GM21515 (cell line): ENCODE results near the gene ANP32A.
"Not testable (repeated sequence)": the region's sequence is repeated elsewhere in the genome, so short reads cannot be mapped to it uniquely, and the experiment has no call there.

ENCODE experiments used
- ATAC-seq: cut with Tn5 transposase; IDR thresholded peaks from one replicate; pipeline ENCODE4 v1.9.1; 2021; ENCODE audit not compliant: unreplicated experiment

The ANP32A gene

DNA sequence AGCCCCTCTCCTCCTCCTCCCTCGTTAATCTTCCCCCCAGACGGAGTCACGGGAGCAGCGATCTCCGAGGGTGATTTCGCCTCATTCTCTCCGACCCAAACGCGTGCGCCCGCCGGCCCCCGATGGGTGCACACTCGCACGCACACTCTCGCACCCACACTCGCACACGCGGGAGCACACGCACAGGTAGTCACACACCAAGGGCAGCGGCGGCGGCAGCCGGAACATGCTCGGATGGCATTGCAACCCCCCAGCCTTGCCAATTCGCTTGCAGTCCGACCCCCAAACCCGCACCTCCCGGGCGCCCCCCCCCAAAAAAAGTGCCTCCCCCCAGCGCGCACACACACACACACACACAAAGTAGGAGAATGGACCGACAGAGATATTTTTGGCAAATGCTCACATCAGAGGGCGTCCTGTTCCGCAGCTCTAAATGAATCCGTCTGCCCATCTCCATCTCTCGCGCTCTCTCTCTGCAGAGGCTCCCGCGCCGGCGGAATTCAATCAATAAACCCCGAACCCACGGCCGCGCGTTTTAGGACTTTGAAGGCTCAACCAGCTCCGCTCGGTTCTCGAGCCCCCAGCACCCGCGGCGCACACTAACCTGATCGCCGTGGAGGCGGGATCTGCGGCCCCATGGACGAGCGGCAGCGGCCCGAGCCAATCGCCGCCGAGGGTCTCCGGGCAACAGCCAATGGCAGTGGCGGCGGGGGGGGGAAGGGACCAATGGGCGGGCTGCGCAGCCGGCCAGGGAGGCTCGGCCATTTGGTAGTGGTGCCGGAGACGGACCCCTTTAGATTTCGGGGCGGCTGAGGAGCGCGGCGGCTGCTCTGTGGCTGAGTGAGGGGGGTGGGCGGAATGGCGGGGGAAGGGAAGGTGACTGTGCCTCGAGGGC is at the start of gene ANP32A:
ANP32A (minus strand) TSS at position 601 of the 895 bp plus-strand sequence; CDS start at position 457, 144 bp downstream.
- ATAC-seq, result peak; percentile 46

DNA sequence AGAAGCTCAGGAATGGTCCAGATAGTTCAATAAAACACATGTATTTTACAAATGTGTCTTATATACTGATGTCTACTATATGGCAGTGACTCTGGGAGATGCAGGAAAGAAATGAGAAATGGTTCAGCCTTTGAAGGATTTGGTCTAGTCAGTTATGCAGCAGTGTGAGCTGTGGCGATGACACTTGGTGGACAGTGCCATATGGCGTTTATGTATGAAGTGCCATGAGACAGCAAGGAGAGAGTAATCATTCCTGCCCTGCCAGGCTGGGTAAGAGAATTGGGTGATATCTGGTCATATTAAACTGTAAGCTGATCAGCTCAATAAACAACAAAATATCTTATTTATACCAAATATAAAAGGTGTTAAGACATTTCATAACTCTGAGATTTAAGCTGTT is 47.6 kb upstream of the ANP32A start:
- no peak for ATAC-seq

DNA sequence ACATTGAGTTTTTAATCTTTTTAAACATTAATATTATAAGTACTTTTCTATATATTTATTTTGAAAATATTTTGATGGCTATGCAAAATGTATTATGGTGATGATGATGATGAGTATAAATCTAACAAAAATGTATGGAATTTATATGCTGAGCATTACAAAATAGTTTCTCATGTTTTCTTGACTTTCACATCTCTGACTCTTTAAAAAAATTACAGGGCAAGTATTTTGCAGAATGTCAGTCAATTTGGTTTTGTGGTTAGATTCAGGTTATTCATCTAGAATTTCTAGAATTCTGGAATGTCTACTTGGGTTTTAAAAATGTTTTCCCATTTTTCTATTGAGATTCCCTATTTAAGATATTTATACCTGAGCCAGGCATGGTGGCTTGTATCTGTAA is 41.7 kb upstream of the ANP32A start:
- ATAC-seq, result no peak

DNA sequence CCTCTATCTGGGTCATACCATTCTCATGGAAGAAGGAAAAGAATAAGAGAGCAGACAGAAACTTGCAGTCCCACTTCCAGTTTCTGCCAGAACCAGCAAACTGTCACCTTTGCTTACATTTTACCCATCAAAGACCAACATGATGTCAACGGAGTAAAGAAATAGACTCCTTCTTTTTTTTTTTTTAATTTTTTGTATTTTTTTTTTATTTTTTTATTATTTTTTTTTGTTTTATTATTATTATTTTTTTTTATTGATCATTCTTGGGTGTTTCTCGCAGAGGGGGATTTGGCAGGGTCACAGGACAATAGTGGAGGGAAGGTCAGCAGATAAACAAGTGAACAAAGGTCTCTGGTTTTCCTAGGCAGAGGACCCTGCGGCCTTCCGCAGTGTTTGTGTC is 38.0 kb upstream of the ANP32A start:
- not testable (repeated sequence) for ATAC-seq

DNA sequence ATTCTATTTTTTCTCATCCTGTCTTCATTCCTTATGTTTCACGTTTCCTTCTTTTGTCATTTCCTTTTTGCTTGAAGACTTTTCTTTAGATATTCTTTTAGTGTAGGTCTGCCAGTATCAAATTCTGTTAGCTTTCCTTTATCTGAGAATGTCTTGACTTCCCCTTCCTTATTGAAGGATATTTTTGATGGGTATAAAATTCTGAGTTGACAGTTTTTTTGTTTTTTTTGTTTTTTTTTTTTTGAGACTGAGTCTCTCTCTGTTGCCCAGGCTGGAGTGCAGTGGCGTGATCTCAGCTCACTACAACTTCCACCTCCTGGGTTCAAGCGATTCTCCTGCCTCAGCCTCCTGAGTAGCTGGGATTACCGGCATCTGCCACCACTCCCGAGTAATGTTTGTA is 36.7 kb upstream of the ANP32A start:
- not testable (repeated sequence) for ATAC-seq

DNA sequence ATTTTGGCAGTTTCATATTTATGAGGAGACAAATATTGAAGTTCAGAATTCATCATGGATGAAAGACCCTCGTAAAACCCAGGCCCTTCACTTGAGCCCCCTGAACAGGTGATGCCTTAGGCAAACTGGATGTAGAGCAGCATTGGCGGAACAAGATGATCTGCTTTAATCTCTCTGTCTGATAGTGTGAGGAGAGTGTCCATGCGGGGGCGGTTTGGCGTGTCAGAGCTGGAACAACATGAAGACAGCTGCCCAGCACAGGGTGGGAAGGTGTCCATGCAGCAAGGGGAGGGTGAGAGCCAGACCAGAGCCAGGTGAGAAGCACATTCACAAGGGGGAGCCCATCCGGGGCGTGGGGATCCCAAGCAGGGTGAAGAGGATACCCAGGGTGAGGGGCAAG is 31.8 kb upstream of the ANP32A start:
- ATAC-seq, result no peak

DNA sequence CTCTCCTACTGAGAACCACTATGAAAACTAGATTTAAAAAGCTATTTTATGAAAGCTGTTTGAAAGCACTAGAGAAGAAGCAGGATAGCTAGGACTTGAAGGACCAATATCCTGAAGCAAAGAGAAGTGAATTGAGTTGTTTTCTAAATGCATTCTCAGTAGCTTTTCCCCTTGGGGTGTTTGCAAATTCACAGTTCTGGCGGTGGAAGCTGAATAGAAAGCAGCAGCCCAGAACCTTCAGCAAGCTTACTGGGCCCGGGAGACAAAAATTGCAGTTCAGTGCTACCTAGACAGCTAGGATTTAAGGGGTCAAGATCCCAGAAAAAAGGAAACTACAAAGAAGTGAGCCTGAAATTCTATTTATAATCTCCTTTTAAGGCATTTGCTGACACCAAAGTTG is 31.3 kb upstream of the ANP32A start:
- ATAC-seq, result no peak

DNA sequence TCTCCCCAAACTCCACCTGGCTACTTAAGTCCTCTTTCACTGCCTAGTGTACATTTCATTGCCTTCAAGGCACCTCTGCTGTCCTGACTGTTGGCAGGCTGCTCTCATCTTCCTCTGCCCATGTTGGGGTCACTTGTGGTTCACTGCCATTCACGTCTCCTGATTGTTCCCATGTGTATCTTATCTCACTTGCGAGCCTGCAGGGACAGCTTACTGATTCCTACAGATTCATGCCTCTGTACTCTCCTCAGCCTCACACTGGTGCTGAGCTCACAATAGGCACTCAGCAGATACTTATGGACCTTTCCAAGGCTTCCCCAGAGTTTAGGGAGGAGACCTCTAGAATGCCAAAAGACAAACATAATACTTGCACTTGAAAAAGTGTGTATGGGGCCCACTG is 28.8 kb upstream of the ANP32A start:
- ATAC-seq, result no peak

DNA sequence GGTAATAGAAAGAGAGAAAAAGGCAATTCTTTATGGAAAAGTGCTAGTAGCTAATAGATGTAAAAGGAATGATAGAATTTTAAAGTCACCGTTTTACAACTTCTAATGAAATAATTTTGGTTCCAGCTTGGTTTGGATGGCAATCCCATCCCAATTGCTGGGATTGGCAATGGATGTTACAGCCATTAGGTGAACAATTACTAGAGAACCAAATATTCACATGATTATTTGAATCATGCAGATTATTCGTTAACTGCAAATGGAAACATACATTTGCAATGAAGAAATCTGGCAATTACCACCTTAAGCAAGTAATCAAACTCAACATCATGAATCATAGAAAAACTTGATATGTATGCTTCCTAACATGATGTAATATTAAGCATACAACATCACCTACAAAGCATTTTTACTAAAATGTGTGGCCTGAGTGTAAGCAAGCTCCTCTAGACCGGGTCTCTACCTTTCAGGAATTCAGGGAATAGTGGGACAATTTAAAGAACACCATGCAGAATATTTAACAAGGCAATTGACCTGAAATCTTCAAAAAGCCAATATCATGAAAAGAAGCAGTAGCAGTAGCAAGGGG is 26.2 kb upstream of the ANP32A start:
- no peak for ATAC-seq

DNA sequence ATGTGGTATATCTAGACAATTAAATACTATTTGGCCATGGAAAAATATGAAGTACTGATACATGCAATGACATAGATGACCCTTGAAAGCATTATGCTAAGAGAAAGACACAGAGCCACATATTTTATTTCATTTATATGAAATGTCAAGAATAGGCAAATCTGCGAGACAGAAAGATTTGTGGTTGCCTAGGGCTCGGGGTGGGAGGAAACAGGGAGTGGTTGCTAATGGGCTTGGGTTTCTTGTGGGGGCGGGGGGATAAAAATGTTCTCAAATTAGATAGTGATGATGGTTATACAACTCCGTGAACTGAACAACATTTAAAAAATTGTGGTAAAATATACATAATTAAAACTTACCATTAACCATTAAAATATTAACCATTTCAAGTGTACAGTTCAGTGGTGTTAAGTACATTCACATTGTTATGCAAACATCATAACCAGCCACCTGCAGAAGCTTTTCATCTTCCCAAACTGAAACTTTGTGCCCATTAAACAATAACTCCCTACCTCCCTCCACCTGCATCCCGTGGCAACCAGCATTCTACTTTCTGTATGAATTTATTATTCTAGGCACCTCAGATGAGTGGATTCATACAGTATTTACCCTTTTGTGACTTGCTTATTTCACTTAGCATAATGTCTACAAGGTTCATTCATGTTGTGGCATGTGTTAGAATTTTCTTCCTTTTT is 24.3 kb upstream of the ANP32A start:
- no peak for ATAC-seq

DNA sequence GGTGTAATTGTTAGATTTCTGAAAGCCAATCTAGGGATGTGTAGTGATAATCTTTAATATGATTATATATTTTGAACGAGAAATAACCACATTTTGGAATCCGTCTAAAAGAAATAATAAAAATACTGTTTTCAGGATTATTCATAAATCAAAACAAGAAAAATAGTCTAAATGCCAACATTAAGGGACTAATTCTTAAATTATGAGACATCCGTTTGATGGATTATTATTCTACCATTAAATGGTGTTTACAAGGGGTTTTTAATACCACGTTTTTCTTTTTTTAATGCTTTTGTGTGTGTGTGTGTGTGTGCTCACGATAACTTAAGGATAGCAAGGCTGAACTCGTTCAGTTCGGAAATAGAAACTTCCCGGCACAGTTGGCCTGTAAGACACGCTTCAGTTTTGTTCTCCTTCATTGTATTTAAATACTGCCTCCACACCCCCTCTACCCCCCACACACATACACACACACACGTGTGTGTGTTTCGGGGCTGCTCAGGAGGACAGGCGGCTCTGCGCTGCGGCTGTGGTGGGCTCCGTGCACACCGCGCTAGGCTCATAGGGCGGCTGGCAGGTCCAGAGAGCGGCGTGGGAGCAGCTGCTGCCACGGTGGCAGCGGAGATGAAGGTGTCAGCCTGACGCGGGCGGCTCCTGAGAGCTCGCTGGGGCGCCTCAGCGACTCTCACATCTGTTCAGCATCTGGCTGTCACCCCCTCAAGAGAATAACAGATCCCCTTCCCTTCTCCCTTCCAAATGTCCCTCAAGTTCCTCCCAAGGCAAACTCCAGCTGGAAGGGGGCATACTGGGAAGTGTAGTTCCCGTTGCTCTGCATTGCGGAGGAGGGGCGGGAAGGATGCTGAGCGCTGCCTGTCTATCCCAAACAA is 23.0 kb upstream of the ANP32A start:
- no peak for ATAC-seq

DNA sequence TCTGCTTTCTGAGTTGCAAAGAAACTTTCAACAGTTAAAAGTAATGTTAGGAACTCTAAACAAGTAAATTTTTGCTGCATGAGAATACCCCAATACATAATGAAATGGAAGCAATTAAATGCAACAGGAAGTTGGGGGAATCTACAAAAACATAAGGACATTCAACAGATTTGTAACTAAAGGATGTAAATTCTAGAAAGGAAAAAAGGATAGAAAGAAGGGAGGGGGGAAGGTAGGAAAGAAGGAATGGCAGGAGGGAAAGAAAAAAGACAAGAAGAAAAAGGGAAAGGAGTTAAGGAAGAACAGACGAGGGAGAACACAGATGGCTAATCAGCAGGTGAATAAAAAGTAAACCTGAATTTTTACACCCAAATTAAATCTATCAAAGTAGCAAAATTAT is 22.3 kb upstream of the ANP32A start:
- no peak for ATAC-seq

DNA sequence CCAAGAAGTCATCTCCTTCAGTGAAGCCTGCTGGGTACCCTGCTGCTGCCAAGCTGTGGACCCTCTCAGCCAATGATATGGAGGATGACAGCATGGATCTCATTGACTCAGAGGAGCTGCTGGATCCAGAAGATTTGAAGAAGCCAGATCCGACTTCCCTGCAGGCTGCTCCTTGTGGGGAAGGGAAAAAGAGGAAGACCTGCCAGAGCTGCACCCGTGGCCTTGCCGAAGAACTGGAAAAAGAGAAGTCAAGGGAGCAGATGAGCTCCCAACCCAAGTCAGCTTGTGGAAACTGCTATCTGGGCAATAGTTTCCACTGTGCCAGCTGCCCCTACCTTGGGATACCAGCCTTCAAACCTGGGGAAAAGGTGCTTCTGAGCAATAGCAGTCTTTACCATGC is 13.7 kb upstream of the ANP32A start:
- ATAC-seq, result no peak

DNA sequence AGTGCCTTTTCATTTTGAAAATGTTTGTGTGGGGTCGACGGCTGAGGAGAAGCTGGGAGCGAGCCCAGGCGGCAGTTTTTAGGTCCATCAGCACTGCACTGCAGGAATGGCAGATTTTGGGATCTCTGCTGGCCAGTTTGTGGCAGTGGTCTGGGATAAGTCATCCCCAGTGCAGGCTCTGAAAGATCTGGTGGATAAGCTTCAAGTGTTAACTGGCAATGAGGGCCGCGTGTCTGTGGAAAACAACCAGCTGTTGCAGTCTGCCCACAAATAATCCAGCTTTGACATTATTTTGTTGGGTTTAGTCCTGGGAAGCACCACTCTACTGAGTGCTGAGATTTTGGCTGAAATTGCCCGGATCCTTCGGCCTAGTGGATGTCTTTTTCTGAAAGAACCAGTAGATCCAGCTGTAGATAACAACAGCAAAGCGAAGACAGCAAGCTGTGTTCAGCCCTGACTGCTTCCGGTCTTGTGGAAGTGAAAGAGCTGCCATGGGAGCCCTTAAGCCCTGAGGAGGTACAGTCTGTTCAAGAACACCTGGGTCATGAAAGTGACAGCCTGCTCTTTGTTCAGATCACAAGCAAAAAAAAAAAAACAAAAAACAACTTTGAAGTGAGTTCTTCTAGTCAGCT is 13.1 kb upstream of the ANP32A start:
- ATAC-seq, result no peak

DNA sequence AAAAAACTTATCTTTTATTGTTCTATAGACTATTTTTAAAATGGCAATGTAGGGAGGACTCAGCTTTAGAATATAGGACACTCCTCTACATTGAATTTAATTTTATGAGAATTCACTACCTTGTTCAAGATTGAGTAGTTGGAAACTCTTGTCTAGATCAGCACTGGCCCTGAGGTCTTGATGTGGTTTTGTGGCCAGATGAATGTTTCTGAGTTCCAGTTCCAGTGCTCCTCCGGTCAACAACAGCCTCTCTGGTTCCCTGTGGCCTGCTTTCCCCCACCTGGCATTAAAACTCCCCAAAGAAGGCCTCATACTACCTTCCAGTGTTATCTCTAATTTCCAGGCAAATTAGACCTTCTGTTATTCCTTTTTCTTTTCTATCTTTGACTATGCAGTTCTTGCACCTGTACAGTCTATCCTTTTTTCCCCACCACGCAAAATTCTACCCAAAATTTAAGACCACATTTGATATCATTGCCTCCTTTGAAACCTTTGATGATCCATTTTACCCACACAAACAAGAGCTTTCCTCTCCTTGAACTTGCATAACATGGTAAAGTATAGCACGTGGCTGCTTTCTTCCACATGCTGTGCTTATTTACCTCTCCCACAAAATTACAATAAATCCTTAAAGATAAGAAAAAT is 9.6 kb upstream of the ANP32A start:
- no peak for ATAC-seq

DNA sequence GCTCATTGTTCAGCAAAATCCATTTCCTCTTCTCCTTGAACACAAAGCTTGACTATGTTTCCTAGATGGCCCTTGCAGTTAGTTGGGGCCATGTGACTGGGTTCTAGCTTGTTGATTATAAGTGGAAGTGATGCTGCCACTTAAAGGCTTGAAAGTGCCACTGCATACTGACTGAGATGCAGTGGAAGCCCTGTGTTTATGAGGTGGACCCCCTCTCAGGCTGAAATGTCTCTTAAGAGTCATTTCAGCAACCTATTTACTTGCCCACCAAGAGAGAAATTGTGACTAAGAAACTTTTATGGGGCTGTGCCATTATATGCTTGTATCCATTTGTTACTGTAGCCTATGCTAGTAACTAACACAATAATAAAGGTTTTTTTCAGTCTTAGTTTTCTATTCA is 8.4 kb upstream of the ANP32A start:
- no peak for ATAC-seq

DNA sequence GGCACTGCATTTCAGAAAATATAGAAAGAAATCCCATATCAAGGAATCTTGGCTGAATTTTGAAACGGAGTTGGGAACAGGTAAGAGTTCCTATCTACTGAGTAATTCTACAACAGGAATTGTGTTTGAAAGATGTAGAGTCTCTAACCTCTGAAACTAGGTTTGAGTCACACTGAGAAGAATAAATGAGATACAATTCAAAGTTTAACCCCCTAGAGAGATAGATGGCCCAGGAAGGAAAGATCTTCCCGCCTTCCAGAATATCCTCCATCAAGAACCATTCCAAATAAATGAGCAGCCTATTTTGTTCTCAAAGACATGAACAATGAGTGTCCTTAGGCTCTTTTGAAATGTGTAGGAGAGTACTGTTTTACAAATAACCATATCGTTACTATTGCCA is 2.9 kb upstream of the ANP32A start:
- ATAC-seq, result no peak

DNA sequence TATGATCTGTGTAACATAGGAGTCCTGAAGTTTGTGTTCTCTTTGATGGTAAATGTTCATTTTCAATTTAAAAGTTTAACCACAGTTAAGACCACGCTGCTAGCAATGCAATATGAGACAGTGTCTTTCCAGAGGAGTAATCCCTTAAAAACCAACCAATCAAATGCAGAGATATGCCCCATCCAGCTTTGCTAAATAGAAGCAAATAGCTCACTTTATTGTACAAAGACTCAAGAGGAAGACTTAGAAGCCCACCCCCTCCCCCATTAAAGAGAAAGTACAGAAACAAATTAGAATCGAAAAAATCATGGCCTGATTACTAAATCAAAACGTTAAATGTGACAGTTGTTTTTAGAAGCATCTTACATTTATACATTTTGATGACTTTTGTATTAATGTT is 2.1 kb upstream of the ANP32A start:
- ATAC-seq, result no peak

DNA sequence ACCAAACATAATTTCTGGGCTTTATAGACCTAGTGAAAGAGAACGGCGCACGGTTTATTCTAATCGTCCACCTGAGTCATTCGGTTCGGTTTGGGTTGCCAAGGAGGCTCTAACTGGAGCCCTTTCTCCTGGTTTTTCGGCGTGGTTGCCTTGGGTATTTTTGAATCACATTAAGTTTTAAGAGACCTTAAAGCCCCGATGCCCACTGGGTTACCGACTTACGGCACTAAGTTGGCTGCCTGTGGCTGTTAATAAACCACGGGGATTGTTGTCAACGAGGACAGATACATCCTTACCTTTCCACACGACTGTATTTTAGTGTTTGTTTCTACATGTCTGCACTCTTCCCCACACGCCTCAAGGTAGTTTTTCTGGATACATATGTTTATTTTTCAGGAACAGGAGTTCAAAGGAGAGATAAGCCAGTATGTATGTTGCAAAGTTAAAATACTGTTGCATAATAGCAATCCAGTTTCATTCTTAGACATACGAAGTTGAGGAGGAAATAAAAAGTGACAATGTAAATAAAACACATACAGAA is 1.2 kb upstream of the ANP32A start:
- no peak for ATAC-seq
